Stimulated activated CD8-positive, alpha-beta memory T cell treated with anti-CD3 and anti-CD28 coated beads, Interleukin-4, amount 100 ng/mL, for 4 hours (primary cell): ENCODE results near the gene HCRT.
"Not testable (repeated sequence)": the region's sequence is repeated elsewhere in the genome, so short reads cannot be mapped to it uniquely, and the experiment has no call there.

Experiments used
- DNase-seq, 2 donors: peaks; one replicate each; pipeline ENCODE4 v3.0.0-alpha.2; 2020; ENCODE audit warnings: low read depth in 2 of 2, low spot score in 1 of 2

Gene HCRT, protein sequence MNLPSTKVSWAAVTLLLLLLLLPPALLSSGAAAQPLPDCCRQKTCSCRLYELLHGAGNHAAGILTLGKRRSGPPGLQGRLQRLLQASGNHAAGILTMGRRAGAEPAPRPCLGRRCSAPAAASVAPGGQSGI

DNA sequence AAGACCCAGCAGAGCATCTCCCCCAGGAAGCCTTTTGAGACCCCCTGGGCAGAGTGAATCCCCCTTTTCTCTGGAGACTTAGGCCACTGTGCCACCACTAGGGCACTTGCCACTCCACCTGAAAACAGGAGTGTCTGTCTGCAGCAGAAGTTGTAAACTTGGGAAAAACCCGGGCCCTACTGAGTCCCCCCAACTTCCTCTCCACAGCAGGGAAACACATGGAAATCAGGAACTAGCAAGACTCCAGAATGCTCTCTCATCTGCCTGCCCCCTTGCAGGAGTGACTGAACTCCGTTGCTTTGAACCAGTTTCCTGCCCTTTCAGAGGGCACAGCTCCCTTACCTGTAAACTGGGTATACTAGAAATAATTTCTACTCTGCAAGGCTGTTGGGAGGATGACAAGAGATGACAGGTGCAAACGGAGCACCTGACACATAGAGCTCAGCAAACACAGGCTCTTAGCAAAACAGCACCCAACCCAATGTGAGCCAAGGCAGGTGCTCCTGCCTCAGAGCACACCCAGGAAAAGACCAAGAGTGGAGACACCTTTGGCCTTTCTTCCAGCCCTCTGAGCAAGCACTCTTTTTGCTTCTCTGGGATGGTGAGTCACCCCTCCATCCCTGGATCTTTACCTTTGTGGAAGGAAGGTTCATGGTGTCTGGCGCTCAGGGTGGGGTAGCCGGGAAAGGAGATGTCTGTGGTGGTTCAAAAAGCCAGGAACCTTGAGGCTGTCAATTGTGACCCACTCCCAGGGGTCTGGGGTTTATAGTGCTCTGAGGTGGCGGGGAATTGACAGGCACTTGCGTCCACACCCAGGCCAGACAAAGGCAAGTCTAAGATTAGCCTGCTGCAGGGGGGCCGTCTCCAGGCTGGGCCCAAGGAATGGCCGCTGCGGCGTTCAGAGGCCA is at the start of gene HCRT:
HCRT (minus strand) TSS at position 740 of the 908 bp plus-strand sequence; CDS start at position 653, 87 bp downstream.
- DNase-seq: no peak

DNA sequence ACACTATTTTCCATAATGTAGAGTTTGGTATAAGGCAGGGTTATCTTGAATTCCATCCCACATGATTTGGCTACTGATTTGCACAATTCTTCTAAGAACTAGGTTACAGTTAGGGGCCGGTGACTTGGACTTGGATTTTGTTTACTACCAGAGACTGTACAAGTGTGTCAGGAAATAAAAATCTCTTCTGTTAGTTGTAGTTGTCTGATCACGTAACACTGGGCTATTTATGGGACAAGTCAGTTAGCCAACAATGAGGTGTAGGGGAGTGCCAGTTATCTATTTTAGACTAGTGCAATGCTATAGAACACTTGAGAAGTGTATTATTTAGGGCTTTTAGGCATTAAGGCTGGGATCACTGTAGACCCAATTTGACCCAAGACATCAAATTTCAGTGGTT is 48.7 kb upstream of the HCRT start:
- DNase-seq: no peak

DNA sequence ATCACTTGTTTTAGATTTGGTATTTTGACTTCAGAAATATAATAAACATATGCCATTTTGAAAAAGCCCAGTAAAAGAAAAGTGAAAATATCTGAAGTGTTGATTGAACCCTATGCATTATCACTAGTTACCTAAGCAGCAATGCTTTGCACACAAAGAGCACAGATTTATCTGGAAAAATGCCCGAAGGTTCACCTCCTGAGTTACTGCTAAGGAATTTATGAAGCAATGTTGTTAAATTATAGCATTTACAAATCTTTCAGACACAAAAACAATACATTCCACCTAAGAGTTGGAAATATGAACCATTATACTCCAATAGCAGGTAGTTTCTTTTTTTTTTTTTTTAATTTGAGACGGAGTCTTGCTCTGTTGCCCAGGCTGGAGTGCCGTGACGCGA is 47.9 kb upstream of the HCRT start:
- DNase-seq: no peak

DNA sequence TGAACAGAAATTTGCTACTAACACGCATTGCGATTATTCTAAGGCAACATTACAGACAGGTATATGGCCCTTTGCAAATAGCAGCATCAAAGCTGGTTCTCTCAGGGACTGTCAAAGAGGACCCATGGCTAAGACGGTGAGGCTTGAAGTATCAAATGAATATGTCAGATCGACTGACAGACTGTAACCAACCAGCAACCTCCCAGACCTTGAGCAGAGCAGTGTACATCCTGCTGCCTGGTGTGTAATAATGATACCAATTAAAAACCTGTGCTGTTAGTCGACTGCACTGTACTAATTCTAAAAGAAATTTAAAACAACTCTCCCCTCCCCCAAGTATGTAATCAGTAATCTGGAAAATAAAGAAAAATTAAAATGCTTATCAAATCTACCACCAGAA is 45.0 kb upstream of the HCRT start:
- no peak for DNase-seq

DNA sequence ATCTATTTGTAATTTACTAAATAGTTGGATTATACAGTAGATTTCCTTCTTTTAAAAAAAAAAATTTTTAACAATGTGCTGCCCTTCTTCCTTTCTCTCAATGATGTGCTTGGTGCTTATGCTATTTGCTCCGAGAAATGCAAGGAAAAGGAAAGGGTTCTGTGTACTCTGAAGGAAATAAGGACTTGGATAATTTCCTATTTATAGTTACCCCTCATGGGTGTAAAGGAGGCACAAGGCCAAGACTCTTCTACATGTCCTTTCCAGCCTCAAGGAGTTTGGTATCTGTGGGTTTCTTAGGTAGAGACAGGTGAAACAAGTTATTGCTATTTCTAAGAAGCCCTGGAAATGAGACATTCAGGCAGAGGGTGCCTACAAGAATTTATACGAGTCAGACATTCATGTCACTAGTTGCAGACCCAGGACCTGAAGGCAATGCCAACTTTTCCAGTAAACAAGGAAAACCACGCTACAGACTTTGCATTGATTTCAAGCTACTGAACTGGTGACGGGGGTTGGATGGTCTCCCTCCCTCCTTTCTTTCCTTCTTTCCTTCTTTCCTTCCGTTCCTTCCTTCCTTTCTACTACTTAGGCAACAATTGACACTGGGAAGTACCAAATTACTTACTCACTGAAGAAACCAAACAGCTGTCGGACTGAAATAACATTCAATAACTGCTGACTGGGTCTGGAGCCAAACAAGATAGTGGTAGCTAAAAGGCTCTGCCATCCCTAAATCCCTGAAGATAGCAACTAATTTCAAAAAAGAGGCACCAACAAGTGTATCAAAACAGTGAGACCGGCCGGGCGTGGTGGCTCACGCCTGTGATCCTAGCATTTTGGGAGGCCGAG is 42.8 kb upstream of the HCRT start:
- no peak for DNase-seq

DNA sequence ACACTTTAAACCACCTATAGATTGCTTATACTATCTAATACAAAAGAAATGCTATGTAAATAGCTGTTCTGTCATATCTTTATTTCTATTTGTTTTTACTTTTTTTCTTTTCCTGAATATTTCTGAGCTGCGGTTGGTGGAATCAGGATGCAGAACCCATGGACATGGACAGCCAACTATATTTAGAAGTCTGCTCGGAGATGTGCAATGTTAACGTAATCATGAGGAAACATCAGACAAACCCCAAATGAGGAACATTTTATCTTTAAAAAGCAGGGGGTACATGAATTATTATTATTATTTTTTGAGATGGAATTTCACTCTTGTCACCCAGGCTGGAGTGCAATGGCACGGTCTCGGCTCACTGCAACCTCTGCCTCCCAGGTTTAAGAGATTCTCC is 40.4 kb upstream of the HCRT start:
- DNase-seq: no peak

DNA sequence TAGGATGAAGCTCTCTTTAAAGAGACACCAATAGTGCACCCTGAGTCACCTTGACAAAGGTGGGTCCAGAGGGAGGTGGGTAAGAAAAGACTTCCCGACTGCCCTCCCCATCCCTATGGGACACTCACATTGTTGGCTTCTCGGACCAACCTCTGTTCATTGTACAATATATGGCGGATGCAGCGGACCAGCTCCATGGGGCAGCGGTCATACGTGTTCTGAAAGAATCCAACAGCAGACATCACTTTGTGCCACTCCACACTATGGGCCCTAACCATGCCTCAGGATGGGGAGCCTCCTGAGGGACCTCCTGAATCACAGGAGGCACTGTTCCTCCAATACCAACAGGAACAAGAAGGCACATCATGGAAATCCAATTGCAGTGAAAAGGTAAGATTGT is 39.4 kb upstream of the HCRT start:
- no peak for DNase-seq

DNA sequence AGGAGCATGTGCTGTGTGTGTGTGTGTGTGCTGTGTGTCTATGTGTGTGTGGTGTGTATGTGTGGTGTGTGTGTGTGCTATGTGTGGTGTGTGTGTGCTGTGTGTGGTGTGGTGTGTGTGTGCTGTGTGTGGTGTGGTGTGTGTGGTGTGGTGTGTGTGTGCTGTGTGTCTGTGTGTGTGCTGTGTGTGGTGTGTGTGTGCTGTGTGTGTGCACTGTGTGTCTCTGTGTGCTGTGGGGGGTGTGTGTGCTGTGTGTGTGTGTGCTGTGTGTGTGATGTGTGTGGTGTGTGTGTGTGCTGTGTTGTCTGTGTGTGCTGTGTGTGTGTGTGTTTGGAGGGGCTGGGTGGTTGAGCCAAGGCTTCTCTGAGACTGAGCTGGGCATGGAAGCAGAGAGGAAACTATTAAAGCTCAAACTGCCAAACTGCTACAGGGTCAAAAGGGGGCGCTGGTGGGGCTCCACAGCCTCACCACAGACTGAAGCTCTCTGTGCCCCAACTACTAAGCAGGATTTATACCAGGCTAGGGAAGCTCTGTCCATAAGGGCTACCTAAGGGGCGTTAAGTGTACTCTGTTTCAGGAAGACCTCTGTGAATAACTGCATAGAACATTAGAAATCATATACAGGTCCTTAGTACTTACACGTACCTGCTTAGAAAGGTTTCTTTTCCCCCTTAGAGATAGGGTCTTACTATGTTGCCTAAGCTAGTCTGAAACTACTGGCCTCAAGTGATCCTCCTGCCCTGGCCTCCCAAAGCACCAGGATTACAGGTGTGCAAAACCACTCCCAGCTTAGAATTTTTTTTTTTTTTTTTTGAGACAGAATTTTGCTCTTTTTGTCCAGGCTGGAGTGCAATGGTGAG is 36.9 kb upstream of the HCRT start:
- DNase-seq: peak in 1 of 2 donors; percentile 17

DNA sequence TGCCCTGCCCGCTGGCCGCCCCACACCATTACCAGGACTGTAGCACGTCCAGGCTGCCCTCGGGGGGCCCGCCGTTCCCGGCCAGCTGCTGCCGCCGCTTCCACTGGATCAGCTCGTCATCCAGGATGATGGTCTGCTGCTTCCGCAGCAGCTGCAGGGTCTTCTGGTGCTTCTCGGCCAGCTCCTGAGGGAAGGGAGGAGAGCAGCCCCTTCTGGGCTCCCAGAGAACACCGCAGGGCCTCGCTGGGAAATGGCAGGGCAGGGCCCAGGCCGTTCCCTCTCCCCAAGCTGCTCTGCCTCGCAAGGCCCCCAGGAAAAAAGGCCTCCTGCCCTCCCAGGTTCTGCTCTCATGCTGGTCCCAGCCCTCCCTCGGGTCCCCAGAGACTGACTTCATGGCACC is 34.0 kb upstream of the HCRT start:
- not testable (repeated sequence) for DNase-seq

DNA sequence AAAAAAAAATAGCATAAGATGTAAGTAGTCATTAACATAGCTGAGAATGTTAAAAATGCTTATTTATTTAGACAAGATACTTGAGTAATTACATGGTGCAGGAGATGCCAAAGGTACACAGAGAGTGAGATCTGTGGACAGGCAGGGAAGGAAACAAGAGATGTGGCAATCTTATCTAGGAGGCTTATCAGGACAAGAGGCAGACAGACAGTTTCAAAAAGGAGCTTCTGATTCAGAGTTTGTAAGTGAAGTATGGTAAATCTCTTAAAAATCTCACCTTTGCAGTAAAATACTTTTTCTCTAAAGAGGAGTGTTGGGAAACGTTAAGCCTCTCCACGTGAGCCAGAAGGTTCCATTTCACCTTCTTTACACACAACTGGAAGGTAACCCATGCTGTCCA is 28.9 kb upstream of the HCRT start:
- no peak for DNase-seq

DNA sequence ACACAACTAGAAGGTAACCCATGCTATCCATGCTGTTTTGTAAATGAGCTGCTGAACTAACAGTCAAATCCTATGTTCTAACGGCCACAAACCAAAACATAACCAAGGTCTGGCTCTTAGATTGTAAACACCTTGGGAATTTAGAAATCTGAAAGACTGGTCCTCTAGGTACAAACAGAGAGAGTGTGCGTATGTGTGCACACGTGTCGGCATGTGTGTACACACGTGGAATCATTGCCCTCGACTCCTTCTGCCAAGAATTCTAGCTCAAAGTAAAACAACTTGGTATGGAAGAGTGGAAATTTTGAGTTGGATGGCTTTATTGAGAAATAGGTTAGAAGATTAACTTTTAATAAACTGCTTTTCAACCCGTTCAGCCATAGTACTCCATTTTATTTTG is 27.1 kb upstream of the HCRT start:
- DNase-seq: no peak

DNA sequence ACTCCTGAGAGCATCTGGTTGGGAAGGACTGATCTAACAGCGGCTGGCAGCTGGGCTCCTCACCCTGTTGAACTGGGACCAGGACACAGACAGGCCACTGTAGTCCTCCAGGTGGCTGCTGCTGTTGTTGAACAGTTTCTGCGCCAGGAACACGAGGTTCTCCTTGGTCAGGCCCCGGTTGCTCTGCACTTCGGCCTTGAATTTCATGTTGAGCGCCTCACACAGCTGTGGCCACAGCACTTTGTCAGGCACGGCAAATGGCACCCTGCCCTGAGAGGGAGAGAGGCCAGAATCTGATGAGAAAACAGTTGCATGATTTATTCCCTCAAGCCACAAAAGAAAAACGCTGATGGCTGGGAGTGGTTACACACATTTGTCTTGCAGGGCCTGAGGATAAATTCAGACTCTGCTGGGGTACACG is 26.7 kb upstream of the HCRT start:
- not testable (repeated sequence) for DNase-seq

DNA sequence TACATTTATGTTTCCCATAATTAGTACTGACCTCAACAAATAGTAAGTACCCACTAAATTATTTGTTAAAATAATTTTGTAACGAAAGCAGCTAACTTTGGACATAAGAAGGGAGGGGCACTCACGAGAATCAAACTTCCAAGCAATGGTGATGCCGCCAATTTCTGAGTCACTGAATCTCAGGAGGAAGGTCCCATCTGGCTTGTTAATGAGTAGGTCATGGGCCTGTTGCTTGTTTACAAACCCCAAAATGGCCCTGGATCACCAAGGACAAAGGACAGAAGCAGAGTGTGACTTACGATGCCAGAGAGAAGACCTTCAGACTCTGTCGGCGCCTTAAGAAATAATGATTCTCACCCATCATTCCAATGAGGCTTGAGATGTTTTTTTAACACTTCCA is 24.8 kb upstream of the HCRT start:
- no peak for DNase-seq

DNA sequence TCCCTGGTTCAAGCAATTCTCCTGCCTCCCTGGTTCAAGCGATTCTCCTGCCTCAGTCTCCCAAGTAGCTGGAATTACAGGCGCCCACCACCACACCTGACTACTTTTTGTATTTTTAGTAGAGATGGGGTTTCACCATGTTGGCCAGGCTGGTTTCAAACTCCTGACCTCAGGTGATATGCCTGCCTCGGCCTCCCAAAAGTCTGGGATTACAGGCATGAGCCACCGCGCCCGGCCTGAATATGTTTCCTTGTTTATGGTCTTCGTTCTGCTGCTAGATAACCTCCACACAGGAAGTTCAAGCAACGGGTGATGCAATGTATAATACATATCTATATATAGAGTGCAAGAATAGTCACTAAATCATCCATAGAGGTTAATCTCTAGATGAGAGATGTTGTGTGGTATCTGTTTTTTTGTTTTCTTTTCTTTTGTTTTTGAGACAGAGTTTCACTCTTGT is 20.9 kb upstream of the HCRT start:
- not testable (repeated sequence) for DNase-seq

DNA sequence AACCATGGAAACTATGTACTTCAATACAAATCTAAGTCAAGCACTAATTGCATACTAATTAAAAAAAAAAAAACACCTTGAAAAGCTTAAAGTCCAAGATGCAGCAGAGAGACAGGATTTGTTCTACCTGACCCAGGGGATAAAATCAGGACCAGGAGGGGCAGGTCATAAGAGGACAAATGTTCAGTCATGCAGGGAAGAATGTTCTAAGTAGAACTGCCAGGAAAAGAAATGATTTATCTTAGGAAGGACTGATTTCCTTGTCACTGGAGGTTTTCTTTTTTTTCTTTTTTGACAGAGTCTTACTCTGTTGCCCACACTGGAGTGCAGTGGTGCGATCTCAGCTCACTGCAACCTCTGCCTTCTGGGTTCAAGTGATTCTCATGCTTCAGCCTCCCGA is 18.1 kb upstream of the HCRT start:
- no peak for DNase-seq

DNA sequence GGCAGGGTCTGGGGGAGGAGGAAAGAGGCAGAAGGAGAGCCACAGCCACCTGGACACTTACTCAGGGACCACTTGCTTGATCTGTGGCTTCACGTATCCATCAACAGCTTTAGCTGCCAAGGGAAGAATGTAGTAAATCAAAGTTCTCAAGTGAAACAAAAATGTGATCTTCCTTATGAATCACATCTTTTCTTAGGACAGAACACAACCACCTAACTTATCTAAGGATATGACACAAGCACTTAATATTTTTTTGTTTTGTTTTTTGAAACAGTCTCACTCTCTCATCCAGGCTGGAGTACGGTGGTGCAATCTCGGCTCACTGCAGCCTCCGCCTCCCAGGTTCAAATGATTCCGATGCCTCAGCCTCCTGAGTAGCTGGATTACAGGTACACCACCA is 17.4 kb upstream of the HCRT start:
- DNase-seq: no peak

DNA sequence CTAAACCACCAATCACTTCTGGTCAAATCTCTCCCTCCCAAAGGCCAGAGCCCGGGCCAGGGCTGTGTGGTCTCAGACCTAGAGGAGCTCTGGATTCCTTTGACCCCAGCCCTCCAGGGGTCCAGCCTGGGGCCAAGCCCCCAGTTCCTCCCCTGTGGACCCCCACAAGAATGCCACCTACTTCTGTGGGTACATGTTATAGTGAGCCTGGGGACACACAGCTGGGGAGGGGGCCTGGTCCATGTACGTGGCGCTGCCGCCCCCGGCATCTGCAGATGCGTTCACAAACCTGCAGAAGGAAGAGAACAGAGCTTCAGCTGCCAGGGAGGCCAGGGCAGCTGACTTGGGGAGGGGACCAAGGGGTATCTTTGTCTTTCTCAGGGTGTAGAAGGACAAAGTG is 16.9 kb upstream of the HCRT start:
- DNase-seq: no peak

DNA sequence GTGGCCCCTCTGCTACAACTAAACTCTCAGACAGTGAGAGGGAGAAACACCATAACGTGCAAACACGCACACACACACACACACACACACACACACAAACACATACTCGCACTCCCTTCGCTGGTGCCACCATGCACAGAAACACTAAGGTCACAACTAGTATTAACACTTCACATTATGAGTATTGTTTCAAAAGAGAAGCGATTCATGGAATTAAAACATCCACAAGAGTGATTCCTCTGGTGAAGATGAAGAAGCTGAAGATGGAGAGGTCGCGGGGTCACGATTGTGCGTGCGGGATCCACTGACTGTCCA is 16.2 kb upstream of the HCRT start:
- DNase-seq: no peak

DNA sequence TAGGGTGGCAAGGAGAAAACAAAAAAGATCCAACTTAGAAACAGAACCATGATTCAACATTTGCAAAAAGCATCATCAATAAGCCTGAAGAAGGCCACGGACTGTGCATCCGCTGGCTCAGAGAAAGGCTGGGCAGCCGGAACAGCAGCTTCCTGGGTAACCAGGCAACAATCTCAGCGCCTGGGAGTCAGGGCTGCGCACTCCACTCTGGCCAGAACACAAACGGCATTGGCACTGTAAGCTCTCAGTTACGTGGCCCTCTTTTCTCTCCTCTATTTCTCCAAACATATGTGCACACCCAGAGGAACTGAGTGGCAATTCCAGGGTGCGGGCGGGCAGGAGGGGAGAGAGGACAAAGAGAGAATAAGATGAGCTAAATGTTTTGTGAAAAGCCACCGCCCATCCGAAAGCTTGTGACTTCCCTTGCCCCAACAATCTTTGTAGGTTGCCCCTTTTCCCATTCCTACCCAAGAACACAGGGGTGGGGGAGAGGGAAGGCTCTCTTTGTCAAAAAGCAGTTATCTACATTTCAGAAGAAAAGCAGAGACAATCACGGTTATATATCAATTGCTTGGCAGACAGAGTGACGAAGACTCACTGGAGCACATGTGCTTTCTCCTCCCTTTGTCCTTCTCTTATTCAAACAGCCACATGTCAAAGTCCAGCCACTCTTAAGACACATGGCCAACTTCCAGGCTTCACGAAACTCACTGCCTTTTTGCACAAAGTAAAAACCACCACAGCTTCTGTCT is 15.6 kb upstream of the HCRT start:
- DNase-seq: no peak

DNA sequence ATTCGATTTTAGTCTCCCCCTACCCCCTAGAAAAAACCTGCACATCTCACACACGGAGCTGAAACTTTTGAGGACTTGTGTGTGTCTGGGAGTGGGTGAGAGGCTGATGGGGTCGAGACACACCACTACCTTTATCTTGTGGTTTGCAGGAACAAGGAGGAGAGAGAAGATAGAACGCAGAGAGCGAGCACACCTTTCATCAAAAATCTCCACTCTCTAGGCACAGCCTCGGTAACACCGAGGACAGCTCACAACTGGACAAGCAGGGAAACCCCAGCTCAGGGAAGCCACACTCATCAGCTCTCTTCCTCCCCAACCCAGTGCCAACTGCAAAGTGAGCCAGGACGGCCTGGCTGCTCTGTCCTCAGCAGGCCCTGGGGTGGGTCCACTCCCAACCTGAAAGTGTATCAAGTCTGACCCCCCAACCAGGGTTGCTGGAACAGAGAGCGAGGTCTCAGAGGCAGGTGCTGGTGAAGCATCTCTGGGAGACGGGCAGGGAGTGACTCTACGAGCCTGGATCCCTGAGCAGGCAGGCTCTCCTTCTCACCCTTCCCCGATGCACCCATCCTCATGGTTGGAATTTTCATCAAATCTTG is 14.3 kb upstream of the HCRT start:
- no peak for DNase-seq
